NCI-H2107 (cell line): ENCODE measurements around the gene NDUFB7.
"Not testable (repeated sequence)": the region's sequence is repeated elsewhere in the genome, so short reads cannot be mapped to it uniquely, and the experiment has no call there.

Experiments
- DNase-seq: peaks from one replicate; lab custom pipeline; 2025; lab: John Stamatoyannopoulos, UW

NDUFB7 gene

DNA sequence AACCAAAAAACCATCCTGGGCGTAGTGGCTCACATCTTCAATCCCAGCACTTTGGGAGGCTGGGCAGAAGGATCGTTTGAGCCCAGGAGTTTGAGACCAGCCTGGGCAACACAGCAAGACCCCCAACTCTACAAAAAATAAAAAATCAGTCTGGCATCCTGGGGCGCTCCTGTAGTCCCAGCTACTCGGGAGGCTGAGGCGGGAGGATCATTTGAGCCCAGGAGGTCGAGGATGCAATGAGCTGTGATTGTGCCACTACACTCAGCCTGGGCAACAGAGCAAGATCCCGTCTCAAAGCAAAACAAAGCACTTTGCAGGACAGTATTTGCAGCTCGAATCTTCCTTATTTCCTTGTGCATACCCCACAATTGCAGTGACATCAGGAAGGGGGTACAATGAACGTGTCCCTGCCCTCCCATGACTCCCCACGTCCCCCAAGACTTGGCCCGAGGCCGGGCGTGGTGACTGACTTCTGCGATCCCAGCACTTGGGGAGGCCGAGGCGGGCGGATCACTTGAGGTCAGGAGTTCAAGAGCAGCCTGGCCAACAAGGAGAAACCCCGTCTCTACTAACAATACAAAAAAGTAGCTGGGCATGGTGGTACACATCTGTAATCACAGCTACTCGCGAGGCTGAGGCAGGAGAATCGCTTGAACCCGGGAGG is 870 bp downstream of the NDUFB7 start:
- no peak for DNase-seq

DNA sequence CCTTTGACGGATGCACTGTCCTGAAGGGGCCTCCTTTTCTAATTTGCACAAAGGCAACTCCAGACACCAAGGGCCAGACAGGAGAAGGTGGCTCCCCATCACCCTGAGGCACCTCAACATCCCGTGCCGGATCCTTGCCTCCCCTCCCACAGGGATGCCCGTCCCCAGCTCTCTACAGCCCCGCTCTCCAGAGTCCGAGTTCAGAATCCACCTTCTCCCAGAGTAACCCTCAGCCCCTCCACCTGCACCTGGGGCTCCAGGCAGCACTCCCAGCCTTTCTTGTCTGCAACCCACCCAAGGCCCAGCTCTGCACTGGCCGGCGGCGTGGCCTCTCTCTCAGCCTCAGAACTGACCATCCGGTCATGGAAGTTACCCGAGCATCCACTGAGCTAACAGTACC is 4.8 kb downstream of the NDUFB7 start:
- DNase-seq, result no peak

DNA sequence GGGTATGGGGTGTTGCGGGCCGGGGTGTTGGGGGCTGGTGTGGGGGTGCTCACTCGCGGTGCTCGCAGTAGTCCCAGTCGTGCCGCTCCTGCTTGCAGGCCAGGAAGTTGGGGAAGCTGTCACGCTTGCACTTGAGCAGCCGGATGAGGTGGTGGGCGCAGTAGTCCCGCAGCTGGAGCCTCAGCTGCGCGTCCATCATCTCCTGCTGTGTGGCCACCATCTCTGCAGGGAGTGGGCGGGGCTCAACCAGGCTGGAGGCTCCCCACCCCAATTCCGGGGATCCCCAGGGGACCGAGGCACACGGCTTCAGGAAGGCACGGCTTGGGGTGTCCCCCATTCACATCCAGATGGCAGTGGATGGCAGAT is 5.2 kb downstream of the NDUFB7 start:
- no peak for DNase-seq

DNA sequence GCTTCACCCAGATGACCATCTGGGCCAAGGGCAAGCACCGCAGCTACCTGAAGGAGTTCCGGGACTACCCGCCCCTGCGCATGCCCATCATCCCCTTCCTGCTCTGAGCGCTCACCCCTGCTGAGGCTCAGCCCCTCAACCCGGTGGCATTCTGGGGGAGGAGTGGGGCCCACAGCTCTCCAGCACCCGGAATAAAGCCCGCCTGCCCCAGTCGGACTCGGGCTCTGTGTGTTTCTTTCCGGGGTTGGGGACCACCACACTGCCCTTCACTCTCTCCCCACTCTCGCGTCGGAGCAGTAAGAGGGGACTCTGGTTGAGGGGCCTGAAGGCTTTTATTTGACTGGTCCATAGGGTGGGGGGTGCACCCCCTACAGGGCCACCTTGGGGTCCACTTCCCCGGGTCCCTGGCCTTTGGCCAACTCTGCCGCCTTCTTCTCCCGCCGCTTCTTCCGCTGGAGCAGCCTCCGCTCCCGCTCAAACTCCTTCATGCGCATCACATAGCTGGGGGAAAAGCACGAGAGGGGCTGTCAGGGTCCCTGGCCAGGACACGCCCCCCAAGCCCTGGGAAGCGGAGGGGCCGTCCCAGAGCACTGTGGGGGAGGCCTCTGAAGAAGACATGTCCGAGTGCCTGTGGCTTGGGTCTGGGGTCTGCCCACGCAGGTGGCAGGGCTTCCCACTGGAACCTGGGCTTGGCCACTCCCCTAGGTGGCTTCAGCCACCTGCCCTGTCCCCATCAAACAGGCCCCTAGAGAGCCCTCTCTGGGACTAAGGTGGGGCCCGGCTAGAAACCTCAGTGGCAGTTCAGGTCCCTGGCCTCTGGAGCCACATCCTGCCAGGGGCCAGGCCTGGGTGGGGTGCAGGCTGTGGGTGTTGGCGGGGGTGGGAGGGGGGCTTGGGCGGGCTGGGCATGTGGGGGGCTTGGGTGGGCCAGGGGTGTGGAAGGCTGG is 5.8 kb downstream of the NDUFB7 start:
- DNase-seq, result no peak

GRCh38 chr19:14565298-14565679 is 6.6 kb downstream of the NDUFB7 start:
- no peak for DNase-seq

DNA sequence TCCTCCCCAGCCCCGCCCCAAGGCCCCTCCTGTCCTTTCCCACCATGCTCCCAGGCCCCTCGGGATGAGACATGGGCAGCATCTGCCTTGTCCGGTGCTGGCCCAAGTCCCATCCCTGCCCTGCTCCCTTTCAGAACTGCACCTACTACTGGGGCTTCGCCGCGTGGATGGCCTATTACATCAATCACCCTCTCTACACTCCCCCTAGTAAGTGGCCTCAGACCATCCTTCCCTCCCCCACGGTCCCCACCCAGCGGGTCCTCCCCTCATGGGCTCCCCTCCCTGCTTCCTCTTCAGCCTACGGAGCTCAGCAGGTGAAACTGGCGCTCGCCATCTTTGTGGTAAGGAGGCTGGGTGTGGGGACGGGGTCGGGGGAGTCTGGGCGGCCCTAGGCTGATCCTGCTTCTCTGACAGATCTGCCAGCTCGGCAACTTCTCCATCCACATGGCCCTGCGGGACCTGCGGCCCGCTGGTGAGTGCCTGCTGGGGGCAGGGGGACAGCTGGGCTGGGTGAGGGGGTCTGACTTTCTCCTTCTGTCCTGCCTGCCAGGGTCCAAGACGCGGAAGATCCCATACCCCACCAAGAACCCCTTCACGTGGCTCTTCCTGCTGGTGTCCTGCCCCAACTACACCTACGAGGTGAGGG is 7.1 kb downstream of the NDUFB7 start:
- not testable (repeated sequence) for DNase-seq

- no peak for DNase-seq
These were observed 7.7 kb downstream of the NDUFB7 start for GRCh38 chr19:14563989-14564651.

DNA sequence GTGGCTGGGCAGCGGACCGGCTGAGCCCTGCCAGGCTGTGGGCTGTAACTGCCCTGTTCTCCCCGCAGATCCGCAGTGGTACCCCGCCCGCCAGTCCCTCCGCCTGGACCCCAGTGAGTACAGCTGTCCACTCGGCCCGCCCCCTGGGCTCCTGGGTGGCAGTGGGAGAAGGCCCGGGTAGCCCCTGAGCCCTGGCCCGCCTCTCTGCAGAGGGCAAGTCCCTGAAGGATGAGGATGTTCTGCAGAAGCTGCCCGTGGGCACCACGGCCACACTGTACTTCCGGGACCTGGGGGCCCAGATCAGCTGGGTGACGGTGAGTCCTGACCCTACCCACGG is 8.3 kb downstream of the NDUFB7 start:
- no peak for DNase-seq

DNA sequence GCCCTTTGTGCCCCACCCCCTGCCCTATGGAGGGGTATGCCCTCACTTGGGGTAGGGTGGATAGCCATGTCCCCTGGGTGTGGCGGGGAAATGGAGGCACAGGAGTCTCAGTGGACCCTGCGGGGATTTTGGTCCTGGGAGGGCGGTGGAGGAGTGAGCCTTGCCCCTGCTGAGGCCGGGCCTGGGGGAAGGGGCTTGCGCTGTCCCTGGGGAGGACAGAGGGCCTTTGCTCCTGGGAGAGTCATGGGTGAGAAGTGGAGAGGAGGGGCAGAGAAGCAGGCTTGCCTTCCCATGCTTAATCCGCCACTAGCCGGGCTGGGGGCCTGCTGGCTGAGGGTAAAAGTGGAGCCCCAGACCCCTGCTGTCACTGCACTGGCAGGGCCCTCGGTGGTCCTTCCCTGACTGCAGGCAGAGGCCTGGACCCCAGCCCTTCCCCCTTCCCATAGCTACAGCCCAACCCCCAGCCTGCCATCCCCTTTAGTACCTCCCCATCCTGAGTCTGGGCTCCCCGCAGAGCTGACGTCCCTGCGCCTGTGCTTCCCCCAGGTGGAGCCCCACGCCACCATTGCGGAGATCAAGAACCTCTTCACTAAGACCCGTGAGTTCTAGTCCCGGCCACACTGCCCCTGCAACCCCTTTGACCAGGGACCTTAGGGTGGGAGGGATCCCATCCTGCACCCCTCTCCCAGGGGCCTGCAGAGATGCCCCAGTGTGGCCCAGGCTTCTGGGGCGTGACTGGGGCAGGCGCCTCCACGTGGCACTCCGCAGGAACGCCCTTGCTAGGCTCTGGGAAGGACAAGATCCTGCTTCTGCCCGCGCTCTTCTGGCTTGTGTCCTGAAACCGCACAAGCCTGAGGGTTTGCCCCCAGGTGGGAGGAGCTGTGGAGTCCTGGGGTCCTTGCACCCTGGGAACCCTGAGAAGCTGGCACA is 8.9 kb downstream of the NDUFB7 start:
- DNase-seq, result no peak

- peak; percentile 37 for DNase-seq
These were observed 10.0 kb downstream of the NDUFB7 start for GRCh38 chr19:14561847-14562351.

DNA sequence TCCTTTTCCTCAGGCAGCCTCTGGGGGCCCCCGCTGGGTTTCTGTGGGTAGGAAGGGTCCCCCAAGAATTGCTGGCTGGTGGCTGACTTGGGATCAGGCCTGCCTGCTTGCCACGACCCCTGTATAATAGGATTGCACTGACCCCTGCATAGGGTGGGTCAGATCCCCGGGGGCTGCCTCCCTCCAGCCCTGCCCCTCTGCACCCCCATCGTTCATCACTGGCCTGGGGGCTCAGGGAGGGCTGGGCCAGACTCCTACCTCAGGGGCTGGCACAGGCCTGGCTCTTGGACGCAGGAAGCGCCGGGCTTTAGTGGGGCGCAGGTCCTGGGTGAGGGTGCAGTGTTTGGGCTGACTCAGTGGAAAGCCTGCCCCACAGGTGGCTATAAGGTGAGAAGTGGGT is 10.6 kb downstream of the NDUFB7 start:
- no peak for DNase-seq

DNA sequence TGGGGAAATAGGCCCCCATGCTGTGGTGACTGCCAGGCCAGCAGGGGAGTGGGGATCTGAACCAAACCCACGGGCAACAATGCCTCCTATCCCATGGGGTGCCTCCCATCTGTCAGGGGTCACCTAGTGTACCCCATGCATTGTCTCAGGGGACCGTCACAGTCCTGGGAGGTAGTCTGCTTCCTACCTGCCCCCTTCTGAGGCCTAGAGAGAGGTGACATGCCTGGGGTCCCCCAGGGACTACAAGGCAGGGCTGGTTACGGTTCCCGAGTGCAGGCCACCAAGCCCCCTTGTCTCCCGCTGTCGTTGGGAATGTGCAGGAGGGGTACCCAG is 11.1 kb downstream of the NDUFB7 start:
- DNase-seq, result no peak

DNA sequence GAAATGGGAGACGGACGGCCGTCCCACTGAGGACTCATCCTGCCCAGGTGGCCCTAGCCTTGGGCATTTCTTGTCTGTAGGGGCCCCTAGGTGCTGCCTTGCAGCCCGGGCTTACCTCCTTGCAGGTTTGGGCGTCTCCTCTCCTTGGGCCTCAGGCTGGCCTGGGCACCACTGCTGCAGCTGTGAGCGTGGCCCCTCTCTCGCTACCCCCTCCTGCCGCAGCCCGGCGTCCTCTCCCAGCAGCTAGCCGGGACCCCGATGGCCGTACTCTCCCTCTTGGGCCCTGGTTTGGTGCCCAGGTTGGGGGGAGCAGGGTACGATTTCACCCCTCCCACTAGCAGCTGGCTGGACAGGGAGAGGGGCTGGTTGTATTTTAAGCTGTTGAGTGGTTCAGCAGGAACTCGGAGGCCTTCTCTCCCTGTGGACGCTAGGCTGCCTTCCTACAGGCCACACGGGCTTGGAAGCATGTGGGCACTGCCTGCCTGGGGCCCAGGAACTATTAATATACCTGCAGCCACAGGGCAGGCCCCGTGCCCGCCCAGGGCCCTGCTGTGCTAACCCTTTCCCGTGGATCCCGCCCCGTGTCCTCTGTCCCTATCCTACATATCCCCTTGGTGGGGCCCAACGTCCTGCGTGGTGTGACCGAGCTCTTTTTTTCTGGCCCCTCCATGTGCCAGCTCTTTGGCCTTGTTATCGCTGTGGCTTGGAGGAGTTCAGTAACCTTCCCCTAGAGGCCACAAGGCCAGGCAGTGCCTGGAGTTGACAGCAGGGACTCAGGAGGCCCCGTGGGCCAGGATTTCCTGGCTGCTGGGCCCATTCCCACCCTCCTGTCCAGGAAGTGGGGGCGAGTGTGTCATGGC is 11.7 kb downstream of the NDUFB7 start:
- DNase-seq, result no peak

- no peak for DNase-seq
These were observed 13.3 kb downstream of the NDUFB7 start for GRCh38 chr19:14558370-14559066.

- DNase-seq, result peak; percentile 13
These were observed 15.1 kb downstream of the NDUFB7 start for GRCh38 chr19:14556662-14557188.

DNA sequence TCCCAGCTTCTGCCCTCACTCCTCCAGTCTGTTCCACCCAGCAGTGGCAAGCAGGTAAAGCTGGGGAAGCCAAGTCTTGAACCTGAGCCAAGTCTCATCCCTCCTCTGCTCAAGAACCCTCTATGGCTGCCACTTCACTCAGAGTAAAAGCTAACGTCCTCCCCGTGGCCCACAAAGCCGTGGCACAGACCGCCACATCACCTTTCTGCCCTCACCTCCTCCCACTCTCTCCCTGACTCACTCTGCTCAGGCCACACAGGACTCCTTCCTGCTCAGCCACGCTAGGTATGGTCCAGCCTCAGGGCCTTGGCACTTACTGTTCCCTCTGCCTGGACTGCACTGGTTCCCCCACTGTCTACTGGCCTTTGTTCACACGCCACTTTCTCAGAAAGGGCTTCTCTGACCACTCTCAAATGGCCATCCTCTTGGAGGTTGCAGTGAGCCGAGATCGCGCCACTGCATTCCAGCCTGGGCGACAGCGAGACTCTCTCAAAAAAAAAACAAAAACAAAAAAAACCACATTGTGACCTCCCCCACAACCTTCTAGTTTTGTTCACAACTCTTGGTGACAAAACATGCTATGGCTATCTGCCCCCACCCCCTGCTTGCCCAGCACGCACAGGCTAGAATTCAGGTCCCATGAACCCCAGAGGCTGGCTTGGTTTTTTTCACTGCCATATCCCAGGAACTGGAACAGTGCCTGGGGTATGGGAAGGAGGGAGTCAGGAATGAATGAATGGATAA is 15.8 kb downstream of the NDUFB7 start:
- DNase-seq, result no peak

- DNase-seq, result peak; percentile 16
These were observed 17.5 kb downstream of the NDUFB7 start for GRCh38 chr19:14554382-14554812.

GRCh38 chr19:14553939-14554243 is 18.0 kb downstream of the NDUFB7 start:
- no peak for DNase-seq
